Measurements from ENCODE around the gene EPS15.
A peak's percentile ranks its signal among the peaks of the same experiment; 100 is the strongest.

EPS15 gene

GRCh38 chr1:51365774-51366173 is 153.3 kb downstream of the EPS15 start (continued):
- TF ChIP-seq, protein P1, sequence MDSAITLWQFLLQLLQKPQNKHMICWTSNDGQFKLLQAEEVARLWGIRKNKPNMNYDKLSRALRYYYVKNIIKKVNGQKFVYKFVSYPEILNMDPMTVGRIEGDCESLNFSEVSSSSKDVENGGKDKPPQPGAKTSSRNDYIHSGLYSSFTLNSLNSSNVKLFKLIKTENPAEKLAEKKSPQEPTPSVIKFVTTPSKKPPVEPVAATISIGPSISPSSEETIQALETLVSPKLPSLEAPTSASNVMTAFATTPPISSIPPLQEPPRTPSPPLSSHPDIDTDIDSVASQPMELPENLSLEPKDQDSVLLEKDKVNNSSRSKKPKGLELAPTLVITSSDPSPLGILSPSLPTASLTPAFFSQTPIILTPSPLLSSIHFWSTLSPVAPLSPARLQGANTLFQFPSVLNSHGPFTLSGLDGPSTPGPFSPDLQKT (IDR thresholded peaks at IDR 0.05; ENCODE audit: borderline replicate concordance, low read depth, low read length): no peak

- no peak overlapping the region for H3K4me3 ChIP-seq (ENCODE audit: low read depth, low read length)
- no peaks in the 10 kb centered on the region for H3K9me3 ChIP-seq (ENCODE audit: control insufficient read depth, insufficient read depth, low read depth, low read length)
- POLR2A ChIA-PET: no interaction called here
- H3K27ac ChIP-seq (ENCODE audit: extremely low read depth, low read depth, low read length): no peak overlapping the region
- CTCF ChIA-PET: interaction anchor here (0.6 kb wide), 1 partner anchor 15 kb away, joined by 4 read pairs; no protein-coding TSS in a partner anchor
- TF ChIP-seq ZSCAN16 (tag by site-specific recombination; IDR thresholded peaks at IDR 0.05) (no peak), YY2 (tag by site-specific recombination; IDR thresholded peaks at IDR 0.05) (no peak), ZNF354C (tag by site-specific recombination; IDR thresholded peaks at IDR 0.05; ENCODE audit: borderline replicate concordance, low read depth) (no peak), ZNF785 (tag by site-specific recombination; IDR thresholded peaks at IDR 0.05) (no peak), ZNF658 (tag by site-specific recombination; IDR thresholded peaks at IDR 0.05) (no peak), ZNF548 (tag by site-specific recombination; IDR thresholded peaks at IDR 0.05) (no peak), ZNF830 (tag by site-specific recombination; IDR thresholded peaks at IDR 0.05; ENCODE audit: low read depth) (no peak), ZNF624 (tag by site-specific recombination; IDR thresholded peaks at IDR 0.05) (no peak)
- TF ChIP-seq, protein P2, sequence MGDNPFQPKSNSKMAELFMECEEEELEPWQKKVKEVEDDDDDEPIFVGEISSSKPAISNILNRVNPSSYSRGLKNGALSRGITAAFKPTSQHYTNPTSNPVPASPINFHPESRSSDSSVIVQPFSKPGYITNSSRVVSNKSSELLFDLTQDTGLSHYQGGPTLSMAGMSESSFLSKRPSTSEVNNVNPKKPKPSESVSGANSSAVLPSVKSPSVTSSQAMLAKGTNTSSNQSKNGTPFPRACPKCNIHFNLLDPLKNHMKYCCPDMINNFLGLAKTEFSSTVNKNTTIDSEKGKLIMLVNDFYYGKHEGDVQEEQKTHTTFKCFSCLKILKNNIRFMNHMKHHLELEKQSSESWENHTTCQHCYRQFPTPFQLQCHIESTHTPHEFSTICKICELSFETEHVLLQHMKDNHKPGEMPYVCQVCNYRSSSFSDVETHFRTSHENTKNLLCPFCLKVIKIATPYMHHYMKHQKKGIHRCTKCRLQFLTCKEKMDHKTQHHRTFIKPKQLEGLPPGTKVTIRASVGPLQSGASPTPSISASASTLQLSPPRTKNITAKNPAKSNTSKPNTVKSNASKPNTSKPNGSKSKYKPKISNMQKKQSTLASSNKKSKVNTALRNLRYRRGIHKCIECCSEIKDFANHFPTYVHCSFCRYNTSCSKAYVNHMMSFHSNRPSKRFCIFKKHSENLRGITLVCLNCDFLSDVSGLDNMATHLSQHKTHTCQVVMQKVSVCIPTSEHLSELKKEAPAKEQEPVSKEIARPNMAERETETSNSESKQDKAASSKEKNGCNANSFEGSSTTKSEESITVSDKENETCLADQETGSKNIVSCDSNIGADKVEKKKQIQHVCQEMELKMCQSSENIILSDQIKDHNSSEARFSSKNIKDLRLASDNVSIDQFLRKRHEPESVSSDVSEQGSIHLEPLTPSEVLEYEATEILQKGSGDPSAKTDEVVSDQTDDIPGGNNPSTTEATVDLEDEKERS (tag by site-specific recombination; IDR thresholded peaks at IDR 0.05): no peak
- peaks cover 8% of the 10 kb centered on the region; the same call in 1 of the 2 replicates for H3K4me1 ChIP-seq (ENCODE audit: control insufficient read depth, insufficient read depth, low read length)
- H3K36me3 ChIP-seq (ENCODE audit: control insufficient read depth in 2 of 2, insufficient read depth in 1 of 2, low read length in 2 of 2): peaks cover 14 to 44% of the 10 kb centered on the region in 2 experiments
Observed at GRCh38 chr1:51359879-51360278, 159.2 kb downstream of the EPS15 start.

DNA sequence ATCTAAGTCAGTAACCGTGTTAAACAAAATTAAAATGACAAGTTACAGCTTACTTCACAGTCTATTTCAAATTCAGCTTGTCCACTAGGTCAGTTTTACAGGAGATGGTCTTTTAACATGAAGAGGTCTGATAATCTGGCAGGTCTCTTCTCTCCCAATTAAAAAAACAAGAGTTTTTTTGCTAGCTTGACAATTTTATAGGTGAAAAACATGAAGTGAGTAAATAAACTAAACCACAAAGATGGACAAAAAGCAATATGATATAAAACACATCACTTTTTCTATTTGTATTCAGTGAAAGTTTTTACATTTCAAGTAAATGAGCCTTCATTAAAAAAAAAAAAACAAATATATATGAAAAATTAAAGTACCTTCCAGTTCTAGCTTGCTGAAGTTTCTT is 163.7 kb downstream of the EPS15 start:
- ChIA-PET POLR2A (no interaction called here), CTCF (no interaction called here)
- TF ChIP-seq ZNF324 (tag by site-specific recombination; IDR thresholded peaks at IDR 0.05): no peak
- TF ChIP-seq OVOL3 (tag by site-specific recombination; IDR thresholded peaks at IDR 0.05): no peak
- TF ChIP-seq, protein P3, sequence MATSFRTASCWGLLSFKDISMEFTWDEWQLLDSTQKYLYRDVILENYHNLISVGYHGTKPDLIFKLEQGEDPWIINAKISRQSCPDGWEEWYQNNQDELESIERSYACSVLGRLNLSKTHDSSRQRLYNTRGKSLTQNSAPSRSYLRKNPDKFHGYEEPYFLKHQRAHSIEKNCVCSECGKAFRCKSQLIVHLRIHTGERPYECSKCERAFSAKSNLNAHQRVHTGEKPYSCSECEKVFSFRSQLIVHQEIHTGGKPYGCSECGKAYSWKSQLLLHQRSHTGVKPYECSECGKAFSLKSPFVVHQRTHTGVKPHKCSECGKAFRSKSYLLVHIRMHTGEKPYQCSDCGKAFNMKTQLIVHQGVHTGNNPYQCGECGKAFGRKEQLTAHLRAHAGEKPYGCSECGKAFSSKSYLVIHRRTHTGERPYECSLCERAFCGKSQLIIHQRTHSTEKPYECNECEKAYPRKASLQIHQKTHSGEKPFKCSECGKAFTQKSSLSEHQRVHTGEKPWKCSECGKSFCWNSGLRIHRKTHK (tag by site-specific recombination; IDR thresholded peaks at IDR 0.05): no peak
- no peak for TF ChIP-seq ZNF571 (tag by site-specific recombination; IDR thresholded peaks at IDR 0.05)
- TF ChIP-seq ZNF274 (IDR thresholded peaks at IDR 0.05; ENCODE audit: low read length): no peak
- TF ChIP-seq ZNF274 (tag by site-specific recombination; IDR thresholded peaks at IDR 0.05; ENCODE audit: borderline replicate concordance): no peak
- TF ChIP-seq ZNF558 (tag by site-specific recombination; IDR thresholded peaks at IDR 0.05): no peak
- TF ChIP-seq ZNF660 (tag by site-specific recombination; IDR thresholded peaks at IDR 0.05): no peak
- 0 out of 2 replicates have a peak, but pooled peaks have one; percentile 41 for TF ChIP-seq MYNN (tag by site-specific recombination; IDR thresholded peaks at IDR 0.05; ENCODE audit: borderline replicate concordance)
- TF ChIP-seq PRDM6 (tag by site-specific recombination; IDR thresholded peaks at IDR 0.05): peak; percentile 56
- TF ChIP-seq PRDM1 (tag by site-specific recombination; IDR thresholded peaks at IDR 0.05): 0 out of 2 replicates have a peak, but pooled peaks have one; percentile 7
- Histone ChIP-seq H3K27ac (ENCODE audit: extremely low read depth, low read depth, low read length) (no peak overlapping the region), H3K4me3 (ENCODE audit: low read depth, low read length) (no peak overlapping the region), H3K4me1 (ENCODE audit: control insufficient read depth, insufficient read depth, low read length) (peaks cover 9% of the 10 kb centered on the region; the same call in 1 of the 2 replicates), H3K36me3 (ENCODE audit: control insufficient read depth in 2 of 2, insufficient read depth in 1 of 2, low read length in 2 of 2) (peaks cover 7 to 18% of the 10 kb centered on the region in 2 experiments; a peak in 2 of 3 replicates), H3K9me3 (ENCODE audit: control insufficient read depth, insufficient read depth, low read depth, low read length) (no peaks in the 10 kb centered on the region)
